GF-D8 (cell line): ENCODE data around the gene ADORA1.

ENCODE experiments used
- DNase-seq: peaks from one replicate; lab custom pipeline; 2025; lab: John Stamatoyannopoulos, UW

ADORA1 gene

DNA sequence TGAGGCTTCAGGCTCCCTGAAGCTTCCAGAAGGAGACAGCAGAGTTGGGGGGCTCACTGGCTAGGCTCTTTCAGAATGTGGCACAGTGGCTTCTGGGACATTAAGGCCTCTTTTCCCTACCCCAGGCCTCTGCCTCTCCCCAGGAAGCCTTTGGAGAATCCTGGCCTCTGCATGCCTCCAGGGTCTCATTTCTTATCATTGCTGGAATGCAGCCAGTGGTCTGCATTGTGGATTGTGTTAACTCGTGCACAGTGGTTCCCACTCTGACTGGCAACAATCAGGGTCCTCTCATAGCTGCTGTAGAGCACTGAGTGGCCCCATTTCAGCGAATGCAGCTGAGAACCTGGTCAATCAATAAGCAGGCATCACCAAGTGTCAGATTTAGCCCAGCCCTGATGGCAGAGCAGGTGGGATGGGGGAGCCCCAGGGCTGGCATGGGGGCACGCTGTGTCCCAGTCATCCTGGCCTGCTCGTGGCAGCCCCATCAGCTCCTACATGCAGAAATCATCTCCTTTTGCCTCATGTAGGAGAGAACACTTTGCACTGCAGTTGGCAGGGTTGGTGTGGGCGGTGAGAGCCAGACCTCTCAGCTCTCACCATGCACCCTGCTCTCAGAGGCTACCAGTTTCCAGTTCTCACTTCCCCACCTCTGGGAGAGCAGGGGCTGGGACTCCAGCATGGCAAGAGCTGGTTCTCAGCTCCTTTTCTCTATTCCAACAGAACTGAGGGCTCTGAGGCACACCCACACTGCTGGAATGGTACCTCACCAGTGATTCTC is 13.4 kb downstream of the ADORA1 start:
- no peak for DNase-seq

DNA sequence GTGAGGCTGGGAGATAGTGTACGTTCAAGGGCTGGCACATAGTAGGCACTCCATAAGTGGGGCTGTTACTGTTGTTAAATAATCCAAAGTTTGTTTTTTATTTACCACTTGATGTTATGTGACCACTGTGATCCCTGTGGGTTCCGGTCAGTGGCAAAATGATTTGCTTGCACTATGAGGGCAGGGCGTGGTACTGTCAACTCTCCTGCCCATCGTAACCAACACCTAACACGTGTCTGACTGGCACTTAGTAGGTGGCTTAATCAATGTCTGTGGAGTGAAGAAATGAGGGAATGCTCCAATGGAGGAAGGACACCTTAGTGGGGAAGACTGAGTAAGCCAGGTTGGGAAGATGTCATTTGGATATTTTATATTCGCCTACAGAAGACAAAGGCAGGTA is 14.6 kb downstream of the ADORA1 start:
- DNase-seq: no peak

DNA sequence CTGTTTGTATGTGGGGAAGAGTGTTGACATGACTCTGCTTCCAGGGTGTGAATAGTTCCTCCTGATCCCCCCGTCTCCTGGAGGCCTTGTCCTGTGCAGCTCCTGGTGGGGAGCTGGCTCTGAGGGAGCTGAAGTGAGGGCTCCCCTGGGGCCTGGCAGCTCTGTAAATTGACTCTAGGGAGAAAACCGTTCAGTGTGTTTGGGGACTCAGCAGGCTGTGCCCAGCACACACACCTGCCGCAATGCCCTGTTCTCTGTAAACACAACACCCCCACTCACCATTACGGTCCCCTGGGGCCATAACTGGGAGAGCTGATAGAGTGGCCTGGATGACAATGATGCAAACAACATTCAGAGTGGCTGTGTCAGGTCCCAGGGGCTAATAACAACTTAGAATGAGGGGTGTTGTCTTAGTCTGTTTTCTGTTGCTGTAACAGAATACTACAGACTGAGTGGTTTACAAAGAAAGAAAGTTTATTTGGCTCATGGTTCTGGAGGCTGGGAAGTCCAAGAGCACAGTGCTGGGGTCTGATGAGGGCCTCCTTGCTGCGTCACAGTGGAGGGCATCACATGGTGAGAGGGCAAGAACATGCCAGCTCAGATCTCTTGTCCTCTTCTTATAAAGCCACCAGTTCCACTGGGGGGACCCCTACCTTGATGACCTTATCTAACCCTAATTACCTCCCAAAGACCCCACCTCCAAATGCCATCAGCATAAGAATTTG is 15.3 kb downstream of the ADORA1 start:
- no peak for DNase-seq

DNA sequence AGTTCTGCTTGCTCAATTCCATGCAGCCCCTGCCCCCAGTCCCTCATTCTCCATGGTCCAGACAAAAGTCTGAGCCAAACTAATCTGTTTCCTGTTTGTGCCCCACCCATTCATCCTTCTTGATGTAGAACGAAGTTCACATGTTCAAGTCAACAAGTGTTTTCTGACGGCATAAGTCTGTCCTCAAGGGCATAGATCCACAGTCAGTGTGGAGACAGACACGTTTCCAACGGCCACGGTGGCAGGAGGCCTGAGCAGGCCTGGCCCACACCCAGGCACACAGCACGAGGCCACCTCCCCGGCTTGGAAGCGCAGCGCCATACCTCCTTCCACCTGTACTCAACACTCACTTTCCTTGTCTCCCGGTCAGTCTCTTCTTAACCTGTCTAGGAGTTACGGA is 16.1 kb downstream of the ADORA1 start:
- no peak for DNase-seq

DNA sequence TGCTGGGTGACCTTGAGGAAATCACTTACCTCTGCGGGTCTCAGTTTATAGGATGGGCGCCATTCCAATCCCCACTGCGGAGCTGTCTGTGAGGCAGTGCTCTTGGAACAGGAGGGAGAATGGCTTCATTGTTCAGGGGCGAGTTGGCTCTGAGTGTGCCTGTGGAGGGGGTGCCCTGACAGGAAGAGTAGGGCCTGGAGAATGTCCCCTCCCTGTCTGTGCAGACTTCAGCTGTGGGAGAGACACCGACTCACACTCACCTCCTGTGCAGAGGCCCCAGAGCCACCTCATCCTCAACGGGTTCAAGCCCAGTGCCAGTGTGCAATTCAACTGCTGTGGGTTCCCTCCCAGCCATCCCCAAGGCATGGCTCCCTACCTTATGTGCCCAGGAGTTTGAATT is 17.1 kb downstream of the ADORA1 start:
- DNase-seq: no peak

DNA sequence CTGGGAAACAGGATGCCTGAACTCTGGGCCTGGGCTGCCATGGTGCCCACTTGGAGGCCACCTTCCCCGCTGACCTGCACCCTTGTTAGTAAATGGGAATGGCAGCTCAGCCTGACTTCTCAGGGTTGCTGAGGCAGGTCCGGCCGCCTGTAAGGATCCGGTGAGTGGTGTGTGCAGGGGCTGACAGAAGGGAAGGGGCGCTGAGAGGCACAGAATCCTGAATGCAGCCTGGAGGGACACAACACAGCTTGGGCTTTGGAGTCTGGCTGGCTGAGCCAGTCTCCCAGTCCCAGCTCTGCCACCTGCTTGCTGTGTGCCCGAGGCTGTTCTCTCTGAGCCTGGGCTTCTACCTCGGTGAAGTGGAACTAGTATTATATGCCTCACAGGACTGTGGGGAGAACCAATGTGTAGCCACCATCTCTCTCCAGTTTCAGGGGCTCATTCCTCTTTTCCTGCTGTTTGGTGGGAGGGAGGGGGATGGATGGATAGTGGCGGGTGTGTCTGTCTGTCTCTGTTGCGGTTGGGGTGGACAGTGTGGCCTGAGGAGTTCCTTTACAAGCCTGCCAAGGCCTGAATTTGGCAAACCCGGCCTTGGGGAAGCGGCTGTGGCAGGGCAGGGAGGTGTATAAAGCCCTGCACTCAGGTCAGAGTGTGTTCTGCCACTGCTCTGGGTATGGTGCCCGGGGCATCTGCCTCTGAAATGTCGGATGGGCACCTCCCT is 18.0 kb downstream of the ADORA1 start:
- no peak for DNase-seq

DNA sequence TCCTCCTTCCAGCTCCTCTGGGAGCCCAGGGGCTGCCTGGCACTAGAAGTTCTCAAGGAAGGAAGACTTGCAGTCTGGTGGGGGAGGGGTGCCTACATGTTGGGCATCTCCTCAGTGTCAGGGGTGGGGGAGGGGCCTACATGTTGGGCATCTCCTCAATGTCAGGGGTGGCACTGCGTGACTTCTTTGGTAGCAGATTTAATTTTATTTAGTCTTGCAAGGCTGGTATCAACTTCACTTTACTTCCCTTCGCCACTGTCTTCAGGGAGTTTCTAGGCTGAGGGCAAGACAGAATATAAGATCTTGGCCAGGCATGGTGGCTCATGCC is 18.5 kb downstream of the ADORA1 start:
- DNase-seq: no peak

DNA sequence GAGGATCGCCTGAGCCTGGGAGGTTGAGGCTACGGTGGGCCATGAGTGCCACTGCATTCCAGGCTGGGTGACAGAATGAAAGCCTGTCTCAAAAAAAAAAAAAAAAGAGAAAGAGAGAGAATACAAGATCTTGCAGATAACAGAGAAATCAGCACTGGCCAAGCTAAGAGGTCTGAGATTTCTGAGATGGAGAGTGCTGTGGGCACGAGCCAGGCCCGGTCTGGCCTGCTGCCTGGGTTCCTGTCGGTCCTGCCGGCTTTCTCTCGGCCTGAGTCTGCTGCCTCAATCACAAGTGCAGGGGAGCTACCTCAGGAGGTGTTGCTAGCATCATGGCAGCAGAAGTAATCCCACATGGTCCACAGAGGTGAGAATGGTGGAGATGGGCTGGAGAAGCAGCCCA is 19.0 kb downstream of the ADORA1 start:
- DNase-seq: no peak

DNA sequence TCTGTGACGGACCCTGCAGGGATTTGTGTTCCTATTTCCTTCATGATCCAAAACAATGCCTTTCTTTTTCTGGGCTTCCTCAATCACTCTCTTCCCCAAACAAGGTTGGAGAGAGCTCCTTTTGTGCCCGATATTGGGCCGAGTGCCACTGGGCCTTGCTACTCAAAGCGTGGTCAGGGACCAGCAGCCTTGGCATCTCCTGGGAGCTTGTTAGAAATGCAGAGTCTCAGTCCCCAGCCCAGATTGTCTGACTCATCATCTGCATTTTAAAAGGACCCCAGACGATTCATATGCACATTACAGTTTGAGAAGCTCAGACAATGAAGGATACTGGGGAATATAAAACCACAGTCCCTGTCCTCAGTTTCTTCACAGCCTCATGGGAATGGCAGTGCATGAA is 19.9 kb downstream of the ADORA1 start:
- no peak for DNase-seq

DNA sequence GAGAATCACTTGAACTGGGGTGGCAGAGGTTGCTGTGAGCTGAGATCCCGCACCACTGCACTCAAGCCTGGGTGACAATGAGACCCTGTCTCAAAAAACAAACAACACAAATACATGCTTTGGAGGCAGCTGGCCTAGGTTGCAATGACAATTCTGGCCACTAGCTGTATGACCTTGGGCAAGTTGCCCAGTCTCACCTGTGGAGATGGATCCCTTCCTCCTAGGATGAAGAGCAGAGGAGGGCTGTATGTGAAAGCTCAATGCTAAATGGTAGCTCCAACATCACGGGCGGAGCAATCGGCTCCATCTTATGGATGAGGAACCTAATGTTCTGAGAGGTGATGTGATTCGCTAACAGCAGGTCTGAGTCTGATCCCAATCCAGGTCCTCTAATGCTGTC is 20.6 kb downstream of the ADORA1 start:
- DNase-seq: no peak

DNA sequence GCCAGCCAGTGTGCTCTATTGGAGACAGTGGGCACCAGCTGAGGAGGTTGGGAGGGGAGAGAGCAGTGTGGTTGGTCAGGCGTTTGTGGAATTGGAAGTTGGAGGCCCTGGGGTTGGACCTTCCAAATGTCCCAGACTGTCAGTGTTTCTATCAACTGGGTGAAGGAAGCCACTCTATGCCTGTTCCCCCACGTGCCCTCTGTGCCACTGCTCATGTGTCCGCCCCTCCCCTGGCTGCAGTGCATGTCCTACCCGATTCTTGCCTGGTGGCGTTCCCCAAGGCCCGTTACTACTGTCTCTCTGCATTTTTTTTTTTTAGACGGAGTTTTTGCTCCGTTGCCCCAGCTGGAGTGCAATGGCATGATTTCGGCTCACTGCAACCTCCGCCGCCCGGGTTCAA is 21.1 kb downstream of the ADORA1 start:
- no peak for DNase-seq

DNA sequence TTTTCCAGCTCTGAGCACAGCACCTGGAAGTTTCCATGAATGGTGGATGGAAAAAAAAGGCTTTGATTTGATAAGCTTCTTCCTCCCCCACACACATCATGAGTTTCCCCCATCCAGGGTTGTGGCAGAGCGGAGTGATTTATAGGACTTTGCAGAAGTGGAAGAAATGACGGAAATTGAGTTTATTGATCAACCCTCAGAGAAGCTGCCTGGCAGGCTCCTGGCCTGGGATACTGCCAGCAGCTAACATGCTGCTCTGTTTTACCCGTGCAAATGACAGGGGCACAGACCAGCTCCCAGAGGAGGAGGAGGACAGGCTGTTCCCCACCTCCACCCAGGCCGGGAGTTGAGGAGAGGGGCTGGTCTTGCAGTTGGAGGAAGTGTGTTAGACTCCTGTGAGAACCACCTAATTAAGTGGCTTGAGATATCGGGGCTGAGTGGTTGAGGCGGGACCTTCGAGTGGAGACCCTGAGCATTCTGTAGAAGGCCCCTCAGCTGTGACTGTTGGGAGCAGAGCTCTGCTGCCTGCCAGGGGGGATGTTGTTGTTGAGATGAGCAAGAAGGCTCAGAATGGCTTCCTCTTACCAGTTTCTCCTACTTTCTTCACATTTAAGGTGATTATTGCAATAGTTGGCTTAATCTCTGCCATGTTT is 21.8 kb downstream of the ADORA1 start:
- no peak for DNase-seq

DNA sequence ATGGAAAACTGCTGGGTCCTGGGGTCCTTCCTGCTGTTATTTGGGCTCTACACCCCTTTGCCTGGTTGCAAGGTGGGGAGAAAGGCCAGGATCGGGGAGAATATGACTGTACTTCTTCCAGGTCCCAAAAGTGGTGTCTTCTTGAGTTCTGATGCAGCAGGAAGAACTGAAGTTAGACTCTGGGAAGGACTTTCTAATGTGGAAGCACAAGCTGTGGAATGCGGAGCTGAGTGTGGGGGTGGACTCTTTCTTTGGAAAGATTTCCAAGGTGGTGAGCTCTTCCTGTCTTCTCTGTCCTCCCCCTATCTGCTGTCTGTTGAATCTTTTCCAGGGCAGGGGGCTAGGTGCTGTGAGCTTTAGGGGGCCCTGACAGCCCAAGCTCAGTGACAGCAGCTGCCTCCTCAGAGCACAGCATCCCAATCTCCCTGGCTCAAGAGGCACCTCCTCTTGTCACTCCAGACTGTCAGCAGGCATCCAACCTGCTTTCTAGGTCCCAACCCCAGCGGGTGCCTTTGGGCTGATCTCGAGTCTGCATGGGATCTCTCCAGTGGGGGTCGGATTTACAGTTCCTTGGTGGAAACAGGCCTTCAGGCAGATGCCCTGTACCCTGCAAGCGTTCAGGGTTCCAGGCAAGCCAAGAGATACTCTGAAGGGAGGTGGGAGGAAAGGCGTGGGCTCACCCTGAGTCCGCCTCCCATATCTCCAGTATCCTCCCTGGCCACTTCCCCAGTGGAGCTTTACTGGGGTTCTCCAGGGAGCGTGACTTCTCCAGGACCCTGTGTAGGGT is 23.2 kb downstream of the ADORA1 start:
- no peak for DNase-seq

DNA sequence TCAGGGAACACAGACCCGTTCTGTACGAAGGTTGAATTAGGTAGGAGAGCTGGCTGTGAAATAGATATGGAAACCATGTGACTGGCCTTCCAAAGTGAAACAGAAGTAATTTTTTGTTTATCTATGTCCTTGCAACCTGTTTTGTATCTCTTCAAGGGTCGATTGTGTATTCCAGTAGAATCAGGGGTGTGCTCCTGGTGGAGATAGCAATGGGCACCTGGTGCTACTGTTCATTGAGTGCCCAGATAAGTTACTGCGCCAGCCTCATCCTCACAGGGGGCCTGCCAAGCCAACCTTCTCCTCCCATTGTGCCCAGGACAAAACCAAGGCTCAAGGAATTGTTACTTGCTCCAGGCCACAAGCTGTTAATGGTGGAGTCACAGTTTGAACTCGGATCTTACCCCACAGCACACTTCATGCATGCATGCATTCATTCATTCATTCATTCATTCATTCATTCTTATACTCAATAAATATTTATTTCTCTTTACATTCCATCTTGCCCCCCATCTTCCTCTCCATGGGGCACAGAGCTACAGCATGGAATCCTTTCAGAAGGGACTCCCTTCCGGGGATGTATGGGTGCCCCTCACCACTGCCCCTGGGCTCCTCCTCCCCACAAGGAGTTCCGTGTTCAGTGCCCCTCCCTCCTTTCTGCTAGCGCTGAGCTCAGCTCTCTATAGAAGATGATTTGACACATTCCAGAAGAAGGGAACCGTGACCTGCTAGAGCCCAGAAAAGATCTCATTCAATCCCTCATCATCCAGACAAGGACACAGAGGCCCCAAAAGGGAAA is 24.0 kb downstream of the ADORA1 start:
- DNase-seq: no peak

DNA sequence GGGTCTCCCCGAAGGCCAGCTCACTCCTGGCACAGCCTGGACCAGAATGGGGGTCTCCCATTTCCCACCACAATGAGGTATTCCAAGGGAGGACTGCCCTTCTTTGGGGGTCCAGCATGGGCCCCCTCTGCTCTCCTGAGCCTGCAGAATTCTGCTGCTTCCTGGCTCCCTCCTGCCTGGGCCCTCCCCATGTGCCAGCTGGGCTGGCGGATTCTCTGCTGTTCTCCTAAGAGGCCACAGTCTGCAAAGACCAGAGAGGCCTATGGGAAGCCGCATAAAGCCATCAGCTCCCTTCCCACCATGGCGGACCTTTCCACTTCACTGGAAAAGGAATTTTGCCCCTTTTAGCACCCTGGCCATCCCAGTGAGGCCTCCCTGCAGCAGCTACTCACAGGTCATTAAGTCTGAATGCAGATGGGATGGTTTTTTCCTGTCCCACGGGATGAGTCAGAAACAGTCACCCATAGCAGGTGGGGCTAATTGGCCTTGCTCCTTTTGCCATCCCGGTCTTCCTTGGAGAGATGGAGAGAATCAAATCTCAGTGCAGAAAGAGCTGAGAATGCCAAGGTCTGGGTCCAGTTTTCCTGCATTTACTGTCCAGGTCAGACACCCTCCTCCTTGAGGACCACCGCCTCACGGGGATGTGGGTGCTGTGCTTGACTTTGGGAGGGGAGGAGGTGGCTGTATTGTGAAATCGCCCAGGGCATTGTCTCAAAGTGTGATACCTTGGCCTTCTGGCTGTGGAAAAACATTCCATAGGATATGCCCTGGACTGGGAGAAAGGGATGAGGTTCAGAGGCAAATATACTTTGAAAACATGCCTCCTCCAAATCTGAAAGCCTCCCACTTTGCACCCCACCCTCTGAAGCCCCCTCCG is 24.9 kb downstream of the ADORA1 start:
- DNase-seq: no peak

DNA sequence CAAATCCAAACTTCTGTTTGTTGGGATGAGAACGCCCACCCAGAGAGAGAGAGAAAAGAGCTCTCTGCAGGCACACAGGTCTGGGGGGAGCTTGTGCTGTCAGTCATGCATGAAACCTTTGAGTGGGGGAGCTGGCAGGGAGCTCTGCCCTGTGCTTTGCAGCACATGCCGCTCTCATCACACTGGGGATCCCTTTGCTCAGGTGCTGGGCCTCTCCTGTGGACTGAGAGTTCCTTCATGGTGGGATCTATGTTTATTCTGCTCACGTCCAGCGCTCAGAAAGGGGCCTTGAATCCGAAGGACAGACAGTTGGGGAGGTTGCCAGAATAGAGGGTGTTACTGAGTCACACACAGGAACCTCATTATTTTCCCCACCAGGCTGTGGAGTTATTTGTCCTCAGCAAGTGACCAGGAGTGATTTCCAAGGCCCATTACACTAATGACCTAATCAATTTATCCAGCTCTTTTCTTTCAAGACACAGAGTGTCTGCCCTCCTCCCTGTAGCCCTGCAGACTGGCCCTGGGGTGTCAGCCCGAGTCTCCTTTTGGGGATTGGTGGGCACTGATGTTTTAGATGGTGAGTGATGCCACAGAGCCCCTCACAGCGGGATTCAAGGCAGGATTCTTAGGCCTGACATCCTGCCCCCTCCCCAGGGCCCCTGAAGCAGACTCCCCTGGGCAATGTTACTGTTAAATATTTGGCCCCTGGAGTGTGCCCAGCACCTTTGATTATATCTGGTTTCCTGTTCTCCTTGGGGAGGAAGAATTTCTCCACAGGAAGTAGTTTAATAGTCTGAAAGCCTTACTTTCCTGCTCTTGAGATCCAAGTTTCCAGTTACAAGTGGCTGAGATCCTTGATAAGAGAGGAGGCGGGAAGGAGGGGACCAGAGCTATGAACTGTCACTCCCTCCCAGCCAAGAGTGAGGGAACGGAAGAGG is 25.8 kb downstream of the ADORA1 start:
- no peak for DNase-seq

DNA sequence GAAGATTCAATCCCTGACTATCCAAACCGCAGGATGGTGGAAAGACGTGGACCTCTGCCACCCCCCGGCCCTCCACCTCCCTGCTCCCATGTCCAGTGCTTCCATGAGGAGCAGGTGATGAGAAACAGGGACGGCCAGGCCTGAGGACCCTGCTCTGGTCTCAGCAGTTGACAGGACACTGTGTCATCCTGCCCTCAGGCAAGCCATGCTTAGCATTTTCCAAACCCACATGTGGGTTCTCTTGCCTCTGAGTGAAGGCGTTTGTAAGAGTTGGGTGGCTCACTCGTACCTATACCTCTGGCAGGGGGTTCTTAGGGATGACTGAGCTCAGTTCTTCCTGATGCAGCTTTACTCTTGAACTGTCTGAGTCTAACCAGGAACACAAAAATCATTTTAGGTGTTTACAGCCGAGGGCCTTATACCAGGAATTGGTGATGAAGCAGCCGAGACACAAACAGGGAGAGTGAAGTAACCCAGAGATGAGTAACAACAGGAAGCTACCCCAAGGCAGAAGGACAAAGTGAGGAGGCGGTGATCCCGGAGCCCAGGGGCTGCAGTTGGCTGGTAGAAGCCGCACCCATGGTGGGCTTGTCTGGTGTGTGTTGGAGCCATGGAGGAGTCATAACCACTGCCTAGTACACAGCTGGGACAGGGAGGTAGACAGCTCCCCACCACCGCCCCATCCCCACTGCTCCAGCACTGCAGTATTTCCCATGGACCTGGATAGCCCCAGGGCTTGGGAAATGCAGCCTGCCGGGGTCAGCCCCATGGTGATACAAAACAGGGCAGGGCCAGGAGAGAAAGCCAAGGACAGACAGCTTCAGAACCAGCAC is 26.7 kb downstream of the ADORA1 start:
- no peak for DNase-seq

DNA sequence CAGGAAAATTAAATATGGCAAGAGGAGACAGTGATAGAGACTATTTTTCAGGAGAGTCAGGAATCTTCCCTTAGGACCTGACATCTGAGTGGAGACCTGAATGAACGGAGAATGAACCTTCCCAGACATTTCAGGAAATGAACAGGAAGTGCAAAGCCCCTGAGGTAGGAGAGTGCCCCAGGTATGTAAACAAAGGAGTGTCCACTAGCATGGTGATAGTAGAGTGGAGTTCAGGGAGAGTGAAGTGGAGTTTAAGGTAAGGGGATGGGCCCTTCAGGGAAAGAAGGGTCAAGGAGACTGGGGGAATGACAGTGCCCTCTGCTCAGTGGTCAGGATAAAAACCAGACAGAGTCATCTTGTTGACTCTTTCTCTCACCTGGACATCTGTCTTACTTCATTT is 28.8 kb downstream of the ADORA1 start:
- no peak for DNase-seq
